ENCODE measurements around the gene CTXND1. TPM values are rescaled to one million over a fixed set of nuclear protein-coding genes. Genes with fewer than 3 reads are reported as not detected.

The CTXND1 gene
- total RNA-seq, 1 experiment from 2014 or later = 0.04 TPM

- ChIA-PET POLR2A (no interaction called here), CTCF (interaction anchor here (1.4 kb wide), 1 partner anchor 19 kb away, joined by 3 read pairs; no protein-coding TSS in a partner anchor)
- no peak overlapping the region for H3K27ac Mint-ChIP-seq
- H3K4me1 Mint-ChIP-seq = no peaks in the 10 kb centered on the region
- TF ChIP-seq NR1H2 (CRISPR knock-in tag; IDR thresholded peaks at IDR 0.05) = no peak
- no peak for TF ChIP-seq MXD4 (CRISPR knock-in tag; IDR thresholded peaks at IDR 0.05; ENCODE audit: borderline replicate concordance)
- TF ChIP-seq HMGXB4 (CRISPR knock-in tag; IDR thresholded peaks at IDR 0.05) = no peak
- no peak for TF ChIP-seq ESRRA (CRISPR knock-in tag; IDR thresholded peaks at IDR 0.05; ENCODE audit: borderline replicate concordance)
- TF ChIP-seq NFE2L1 (CRISPR knock-in tag; IDR thresholded peaks at IDR 0.05) = no peak
- no peak for TF ChIP-seq TEAD4 (CRISPR knock-in tag; IDR thresholded peaks at IDR 0.05)
- TF ChIP-seq SMAD3 (CRISPR knock-in tag; IDR thresholded peaks at IDR 0.05; ENCODE audit: borderline replicate concordance) = no peak
- TF ChIP-seq, protein P1, sequence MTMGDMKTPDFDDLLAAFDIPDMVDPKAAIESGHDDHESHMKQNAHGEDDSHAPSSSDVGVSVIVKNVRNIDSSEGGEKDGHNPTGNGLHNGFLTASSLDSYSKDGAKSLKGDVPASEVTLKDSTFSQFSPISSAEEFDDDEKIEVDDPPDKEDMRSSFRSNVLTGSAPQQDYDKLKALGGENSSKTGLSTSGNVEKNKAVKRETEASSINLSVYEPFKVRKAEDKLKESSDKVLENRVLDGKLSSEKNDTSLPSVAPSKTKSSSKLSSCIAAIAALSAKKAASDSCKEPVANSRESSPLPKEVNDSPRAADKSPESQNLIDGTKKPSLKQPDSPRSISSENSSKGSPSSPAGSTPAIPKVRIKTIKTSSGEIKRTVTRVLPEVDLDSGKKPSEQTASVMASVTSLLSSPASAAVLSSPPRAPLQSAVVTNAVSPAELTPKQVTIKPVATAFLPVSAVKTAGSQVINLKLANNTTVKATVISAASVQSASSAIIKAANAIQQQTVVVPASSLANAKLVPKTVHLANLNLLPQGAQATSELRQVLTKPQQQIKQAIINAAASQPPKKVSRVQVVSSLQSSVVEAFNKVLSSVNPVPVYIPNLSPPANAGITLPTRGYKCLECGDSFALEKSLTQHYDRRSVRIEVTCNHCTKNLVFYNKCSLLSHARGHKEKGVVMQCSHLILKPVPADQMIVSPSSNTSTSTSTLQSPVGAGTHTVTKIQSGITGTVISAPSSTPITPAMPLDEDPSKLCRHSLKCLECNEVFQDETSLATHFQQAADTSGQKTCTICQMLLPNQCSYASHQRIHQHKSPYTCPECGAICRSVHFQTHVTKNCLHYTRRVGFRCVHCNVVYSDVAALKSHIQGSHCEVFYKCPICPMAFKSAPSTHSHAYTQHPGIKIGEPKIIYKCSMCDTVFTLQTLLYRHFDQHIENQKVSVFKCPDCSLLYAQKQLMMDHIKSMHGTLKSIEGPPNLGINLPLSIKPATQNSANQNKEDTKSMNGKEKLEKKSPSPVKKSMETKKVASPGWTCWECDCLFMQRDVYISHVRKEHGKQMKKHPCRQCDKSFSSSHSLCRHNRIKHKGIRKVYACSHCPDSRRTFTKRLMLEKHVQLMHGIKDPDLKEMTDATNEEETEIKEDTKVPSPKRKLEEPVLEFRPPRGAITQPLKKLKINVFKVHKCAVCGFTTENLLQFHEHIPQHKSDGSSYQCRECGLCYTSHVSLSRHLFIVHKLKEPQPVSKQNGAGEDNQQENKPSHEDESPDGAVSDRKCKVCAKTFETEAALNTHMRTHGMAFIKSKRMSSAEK (CRISPR knock-in tag; IDR thresholded peaks at IDR 0.05; ENCODE audit: borderline replicate concordance) = no peak
- no peak for TF ChIP-seq MLX (CRISPR knock-in tag; IDR thresholded peaks at IDR 0.05)
- TF ChIP-seq ARID4B (CRISPR knock-in tag; IDR thresholded peaks at IDR 0.05; ENCODE audit: borderline replicate concordance) = no peak
- TF ChIP-seq, protein P2, sequence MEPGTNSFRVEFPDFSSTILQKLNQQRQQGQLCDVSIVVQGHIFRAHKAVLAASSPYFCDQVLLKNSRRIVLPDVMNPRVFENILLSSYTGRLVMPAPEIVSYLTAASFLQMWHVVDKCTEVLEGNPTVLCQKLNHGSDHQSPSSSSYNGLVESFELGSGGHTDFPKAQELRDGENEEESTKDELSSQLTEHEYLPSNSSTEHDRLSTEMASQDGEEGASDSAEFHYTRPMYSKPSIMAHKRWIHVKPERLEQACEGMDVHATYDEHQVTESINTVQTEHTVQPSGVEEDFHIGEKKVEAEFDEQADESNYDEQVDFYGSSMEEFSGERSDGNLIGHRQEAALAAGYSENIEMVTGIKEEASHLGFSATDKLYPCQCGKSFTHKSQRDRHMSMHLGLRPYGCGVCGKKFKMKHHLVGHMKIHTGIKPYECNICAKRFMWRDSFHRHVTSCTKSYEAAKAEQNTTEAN (CRISPR knock-in tag; IDR thresholded peaks at IDR 0.05) = no peak
- TF ChIP-seq SOX15 (CRISPR knock-in tag; IDR thresholded peaks at IDR 0.05) = no peak
- TF ChIP-seq, protein P3, sequence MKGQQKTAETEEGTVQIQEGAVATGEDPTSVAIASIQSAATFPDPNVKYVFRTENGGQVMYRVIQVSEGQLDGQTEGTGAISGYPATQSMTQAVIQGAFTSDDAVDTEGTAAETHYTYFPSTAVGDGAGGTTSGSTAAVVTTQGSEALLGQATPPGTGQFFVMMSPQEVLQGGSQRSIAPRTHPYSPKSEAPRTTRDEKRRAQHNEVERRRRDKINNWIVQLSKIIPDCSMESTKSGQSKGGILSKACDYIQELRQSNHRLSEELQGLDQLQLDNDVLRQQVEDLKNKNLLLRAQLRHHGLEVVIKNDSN (CRISPR knock-in tag; IDR thresholded peaks at IDR 0.05) = no peak
- TF ChIP-seq, protein P4, sequence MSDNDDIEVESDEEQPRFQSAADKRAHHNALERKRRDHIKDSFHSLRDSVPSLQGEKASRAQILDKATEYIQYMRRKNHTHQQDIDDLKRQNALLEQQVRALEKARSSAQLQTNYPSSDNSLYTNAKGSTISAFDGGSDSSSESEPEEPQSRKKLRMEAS (CRISPR knock-in tag; IDR thresholded peaks at IDR 0.05) = no peak
- TF ChIP-seq, protein P5, sequence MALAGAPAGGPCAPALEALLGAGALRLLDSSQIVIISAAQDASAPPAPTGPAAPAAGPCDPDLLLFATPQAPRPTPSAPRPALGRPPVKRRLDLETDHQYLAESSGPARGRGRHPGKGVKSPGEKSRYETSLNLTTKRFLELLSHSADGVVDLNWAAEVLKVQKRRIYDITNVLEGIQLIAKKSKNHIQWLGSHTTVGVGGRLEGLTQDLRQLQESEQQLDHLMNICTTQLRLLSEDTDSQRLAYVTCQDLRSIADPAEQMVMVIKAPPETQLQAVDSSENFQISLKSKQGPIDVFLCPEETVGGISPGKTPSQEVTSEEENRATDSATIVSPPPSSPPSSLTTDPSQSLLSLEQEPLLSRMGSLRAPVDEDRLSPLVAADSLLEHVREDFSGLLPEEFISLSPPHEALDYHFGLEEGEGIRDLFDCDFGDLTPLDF (CRISPR knock-in tag; IDR thresholded peaks at IDR 0.05) = no peak
- TF ChIP-seq ZNF425 (CRISPR knock-in tag; conservative IDR thresholded peaks at IDR 0.05) = no peak
- no peak for TF ChIP-seq ZNF138 (CRISPR knock-in tag; conservative IDR thresholded peaks at IDR 0.05)
- no peak for TF ChIP-seq TP53 (CRISPR knock-in tag; IDR thresholded peaks at IDR 0.05)
- H3K9me3 Mint-ChIP-seq = no peaks in the 10 kb centered on the region; the same call in 1 of the 2 replicates
- ATAC-seq (peak; percentile 56; the same call in 1 of the 2 replicates), DNase-seq (ENCODE audit: low spot score) (no peak)
- no peak overlapping the region for H3K4me3 Mint-ChIP-seq
- peaks cover 20% of the 10 kb centered on the region for H3K36me3 Mint-ChIP-seq
- no peaks in the 10 kb centered on the region for H3K27me3 Mint-ChIP-seq (ENCODE audit: low read depth)
Measured at GRCh38 chr15:80180468-80180867, 71.5 kb downstream of the CTXND1 start.

All from WTC11 (cell line).